ENCODE results near the gene MAP7.
"Not testable (repeated sequence)": the region's sequence is repeated elsewhere in the genome, so short reads cannot be mapped to it uniquely, and the experiment has no call there.

The MAP7 gene

DNA sequence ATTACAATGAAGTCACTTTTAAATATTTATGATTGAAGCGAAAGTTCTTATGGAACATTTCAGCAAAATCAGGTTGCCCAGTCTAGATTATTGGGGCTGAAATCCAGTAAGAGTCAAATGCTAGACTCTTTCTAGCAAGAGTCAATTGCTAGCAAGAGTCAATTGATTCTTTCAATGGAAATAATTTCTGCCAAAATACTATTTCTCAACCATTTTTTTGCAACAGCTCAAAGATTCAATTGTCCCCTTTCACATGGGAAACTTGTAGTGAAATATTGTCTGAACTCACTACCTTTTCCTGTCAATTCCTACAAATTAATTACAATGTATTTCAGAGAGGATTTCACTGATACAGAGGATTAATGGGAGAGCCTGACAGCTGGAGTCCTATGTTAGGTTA lies 78.3 kb downstream of the MAP7 start:
- no peak for DNase-seq (ENCODE audit: low read depth in 1 of 2, low spot score in 1 of 2)

DNA sequence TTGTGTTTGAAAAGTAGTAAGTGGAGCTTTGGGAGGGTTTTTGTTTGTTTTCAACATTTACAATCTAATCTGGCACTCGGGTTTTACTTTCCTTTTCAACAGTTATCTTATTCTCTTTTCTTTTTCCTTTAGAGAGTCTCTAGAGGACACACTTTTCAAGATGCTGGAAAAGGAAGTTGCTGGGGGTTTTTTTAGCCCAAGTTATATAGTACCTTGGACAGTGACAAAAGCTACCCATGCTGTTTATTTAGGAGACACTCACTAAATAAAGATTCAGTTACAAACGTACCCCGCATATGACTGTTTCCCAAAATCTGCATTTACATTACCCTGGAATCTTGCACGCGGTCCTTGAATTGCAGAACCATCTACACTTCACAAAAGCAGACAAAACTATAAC lies 78.8 kb downstream of the MAP7 start:
- DNase-seq (ENCODE audit: low read depth in 1 of 2, low spot score in 1 of 2): no peak

DNA sequence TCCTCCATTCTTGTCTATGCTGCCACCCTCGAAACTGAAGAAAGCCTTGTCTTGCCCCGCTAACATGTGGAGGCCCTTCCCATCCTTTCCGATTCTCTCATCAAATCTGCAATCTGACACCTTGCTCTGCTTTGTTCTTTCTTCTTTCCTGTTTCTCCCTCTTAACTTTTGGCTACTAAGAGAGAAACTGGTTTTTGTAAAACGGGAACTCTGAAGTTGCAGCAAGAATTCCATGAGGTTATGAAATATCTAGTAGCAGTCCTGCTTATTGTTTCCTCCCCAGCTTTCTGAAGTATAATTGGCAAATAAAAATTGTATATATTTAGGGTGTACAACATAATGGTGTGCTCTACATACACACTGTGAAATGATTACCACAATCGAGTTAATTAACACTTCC lies 80.2 kb downstream of the MAP7 start:
- no peak for DNase-seq (ENCODE audit: low read depth in 1 of 2, low spot score in 1 of 2)

DNA sequence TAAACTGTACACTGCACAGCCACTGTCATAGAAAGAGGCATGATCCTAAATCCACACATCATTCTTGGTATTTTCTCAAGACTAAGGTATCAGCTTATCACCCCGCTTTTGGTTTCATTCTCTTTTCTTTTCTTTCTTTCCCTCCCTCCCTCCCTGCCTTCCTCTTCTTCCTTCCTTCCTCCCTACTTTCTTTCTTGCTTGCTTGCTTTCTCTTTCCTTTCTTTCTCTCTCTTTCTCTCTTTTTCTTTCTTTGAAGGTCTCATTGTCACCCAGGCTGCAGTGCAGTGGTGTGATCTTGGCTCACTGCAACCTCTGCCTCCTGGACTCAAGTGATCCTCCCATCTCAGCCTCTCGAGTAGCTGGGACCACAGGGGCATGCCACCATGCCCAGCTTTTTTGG lies 81.1 kb downstream of the MAP7 start:
- no peak for DNase-seq (ENCODE audit: low read depth in 1 of 2, low spot score in 1 of 2)

DNA sequence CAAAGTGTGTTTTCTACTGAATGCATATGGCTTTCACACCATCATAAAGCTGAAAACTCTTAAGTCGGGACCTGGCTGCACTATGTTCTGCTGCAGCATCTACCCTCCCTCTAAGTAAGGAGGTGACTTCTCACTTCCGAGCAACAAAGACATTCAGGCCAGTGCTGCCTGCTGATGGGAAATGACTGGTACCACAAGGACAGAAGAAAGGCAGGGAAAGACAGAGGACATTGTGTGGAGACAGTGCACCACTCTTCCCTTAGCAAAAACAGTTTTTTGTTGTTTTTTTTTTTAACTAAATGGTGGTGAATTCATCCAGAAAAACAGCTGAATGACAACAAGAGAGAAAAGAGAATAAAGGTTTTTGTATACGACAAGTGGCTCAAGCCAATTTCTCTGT lies 81.5 kb downstream of the MAP7 start:
- DNase-seq (ENCODE audit: low read depth in 1 of 2, low spot score in 1 of 2): no peak

DNA sequence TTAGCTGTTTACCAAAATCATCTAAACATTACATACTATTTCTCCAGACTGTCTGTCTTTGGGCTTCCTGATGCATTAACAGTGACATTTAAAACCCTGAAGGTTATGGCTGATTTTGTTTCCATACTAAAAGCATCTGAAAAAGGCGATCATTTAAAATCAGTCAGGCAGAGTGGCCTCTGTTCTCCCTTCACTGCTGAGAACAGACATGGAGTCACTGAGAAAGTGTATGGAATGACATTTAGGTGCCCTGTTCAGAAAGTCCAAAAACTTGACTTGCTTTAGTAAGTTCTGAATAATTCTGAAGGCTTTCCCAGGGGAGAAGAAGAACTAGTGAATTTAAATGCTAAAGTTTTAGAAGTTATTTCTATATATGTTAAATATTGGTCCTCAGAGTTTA lies 83.0 kb downstream of the MAP7 start:
- DNase-seq (ENCODE audit: low read depth in 1 of 2, low spot score in 1 of 2): no peak

DNA sequence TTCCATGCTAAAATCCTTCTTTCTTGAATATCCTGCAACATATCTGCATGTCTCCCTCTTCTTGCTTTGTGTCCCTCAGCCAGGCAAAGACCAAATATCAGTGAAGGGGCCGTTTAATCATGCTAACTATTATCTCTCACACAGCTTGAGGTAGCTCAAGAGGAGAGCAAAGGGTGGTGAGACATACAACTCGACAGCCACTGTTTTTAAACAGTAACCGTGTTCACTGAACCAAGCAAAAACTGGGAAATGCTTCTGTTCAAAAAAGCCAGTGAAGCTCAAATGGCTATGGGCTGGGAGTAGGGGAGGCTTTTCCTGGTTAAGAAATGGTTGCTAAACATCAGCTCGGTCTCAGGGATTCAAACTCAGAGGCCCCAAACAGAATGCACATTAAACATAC lies 83.4 kb downstream of the MAP7 start:
- DNase-seq (ENCODE audit: low read depth in 1 of 2, low spot score in 1 of 2): no peak

DNA sequence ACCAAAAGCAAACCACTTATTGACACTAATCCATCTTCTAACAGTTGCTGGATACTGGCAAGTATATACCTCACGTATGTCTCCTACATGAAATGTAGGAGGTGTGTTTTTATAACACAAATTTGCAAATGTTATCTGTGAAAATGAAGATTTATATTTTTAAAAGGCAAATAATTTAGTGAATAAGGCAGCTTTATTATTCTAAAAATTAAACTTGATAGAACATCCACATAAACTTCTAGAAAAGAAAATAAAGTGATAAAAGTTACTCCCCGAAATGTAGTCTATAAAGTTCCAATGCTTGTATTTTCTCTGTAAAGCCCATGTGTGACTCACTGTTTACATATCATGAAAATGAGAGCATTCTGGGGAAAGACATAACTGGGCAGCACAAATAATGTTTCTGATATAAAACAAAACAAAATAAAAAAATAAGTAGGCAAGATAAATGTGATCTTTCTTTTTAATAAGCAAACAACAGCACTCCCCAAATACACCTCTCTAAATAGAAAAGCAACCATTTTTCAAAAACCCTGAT lies 84.4 kb downstream of the MAP7 start:
- DNase-seq (ENCODE audit: low read depth in 1 of 2, low spot score in 1 of 2): no peak

DNA sequence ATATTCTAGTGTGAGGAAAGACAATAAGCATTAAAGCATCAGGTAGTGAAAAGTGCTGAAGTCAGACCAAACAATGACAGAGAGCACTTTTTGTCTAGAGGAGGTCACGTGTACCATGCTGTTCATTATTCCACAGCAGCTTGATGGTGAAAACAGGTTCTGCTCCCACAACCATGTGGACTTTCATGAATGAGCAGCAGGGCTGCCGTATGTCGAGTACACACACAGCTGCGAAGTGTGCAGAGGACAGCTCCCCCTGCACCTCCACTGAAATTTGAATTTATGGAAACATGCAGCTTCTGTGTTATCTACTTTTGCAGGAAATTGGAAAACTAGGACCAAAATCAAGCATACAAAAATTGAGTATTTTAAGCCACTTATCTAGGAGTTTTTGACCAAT lies 85.3 kb downstream of the MAP7 start:
- DNase-seq (ENCODE audit: low read depth in 1 of 2, low spot score in 1 of 2): no peak

DNA sequence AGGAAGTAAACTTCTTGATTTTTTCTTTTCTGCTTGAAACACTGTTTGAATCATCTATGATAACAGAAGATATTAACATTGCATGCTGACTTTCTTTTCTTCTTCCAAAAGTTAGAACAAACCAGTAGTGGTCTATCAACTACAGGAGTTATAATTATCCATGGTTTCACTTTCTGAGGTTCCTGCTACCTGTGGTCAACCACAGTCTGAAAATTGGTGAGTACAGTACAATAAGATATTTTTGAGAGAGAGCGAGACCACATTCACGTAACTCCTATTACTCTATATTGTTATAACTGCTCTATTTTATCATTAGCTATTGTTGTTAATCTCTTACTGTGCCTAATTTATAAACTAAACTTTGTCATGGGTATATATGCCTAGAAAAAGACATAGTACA lies 86.1 kb downstream of the MAP7 start:
- no peak for DNase-seq (ENCODE audit: low read depth in 1 of 2, low spot score in 1 of 2)

DNA sequence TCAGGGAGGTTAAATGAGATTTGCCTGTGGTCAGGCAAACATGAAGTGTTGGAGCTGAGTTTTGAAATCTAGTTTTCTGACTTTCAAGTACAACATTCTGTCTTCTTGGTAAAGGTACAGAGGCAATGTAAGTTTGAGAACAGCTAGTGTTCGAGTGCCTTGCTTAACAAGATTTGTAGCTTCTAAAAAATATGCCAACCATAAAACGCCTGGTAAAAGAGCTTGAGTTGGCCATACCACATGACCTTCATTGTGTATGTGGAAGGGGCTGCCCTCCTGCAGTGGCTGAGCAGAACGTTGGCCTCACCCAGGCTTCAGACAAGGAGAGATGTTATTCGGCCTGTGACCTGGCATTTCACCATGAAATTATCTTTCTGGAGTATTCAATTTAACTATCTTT lies 86.5 kb downstream of the MAP7 start:
- no peak for DNase-seq (ENCODE audit: low read depth in 1 of 2, low spot score in 1 of 2)

DNA sequence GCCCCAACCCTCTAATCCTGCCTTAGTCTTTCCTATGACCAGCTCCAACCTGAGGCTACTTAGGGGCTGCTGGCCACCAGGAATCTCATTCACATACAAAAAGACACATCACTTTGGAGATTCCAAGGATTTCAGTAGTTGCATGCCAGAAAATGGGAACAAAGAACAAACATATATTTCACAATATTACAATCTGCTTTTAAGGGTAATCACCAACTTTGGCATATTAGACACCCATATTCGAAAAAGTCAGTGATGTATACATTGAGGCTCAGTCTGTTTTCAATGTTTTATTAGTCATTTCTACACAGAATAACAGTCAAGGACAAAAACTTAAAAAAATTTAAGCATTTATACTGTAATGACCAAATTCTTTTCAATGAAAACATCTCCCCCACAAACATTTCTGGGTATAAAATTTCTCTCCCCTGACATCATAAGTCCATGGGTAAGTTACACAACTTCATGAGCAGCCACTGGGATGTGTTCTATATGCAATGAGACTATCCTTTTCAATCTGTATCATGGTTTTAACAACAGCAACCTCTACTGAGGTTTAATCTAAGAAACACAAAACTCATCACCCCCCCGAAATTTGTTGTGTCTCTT lies 103.5 kb downstream of the MAP7 start:
- no peak for DNase-seq (ENCODE audit: low read depth in 1 of 2, low spot score in 1 of 2)

DNA sequence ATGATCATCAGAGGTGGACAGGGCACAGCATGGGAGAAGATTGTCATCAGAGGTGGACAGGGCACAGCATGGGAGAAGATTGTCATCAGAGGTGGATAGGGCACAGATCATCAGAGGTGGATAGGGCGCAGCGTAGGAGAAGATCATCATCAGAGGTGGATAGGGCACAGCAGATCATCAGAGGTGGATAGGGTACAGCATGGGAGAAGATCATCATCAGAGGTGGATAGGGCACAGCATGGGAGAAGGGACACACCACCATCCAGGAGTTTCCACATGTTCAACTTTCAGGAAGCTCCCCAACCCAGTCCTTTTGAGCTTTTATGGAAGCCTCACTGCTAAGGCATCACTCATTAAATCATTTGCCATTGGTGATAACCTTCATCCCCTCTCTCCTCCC lies 104.1 kb downstream of the MAP7 start:
- no peak for DNase-seq (ENCODE audit: low read depth in 1 of 2, low spot score in 1 of 2)

DNA sequence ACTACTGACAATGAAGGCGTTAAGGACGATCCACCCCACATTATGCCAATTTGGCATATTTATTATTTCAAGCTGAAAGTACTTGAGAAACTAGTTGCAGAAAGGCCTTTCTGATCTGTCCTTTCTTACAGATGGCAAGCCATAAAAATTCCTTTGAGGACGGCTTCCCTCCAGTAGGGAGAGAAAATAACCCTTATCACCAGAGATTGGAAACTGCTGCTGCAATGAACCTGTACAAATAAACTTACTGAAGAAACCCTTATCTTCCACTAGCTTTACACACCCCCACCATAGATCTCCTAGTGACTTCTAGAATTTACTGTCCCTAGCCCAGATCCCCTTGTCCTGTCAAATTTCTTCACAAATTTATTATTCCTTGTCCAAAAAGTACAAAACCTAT lies 105.2 kb downstream of the MAP7 start:
- no peak for DNase-seq (ENCODE audit: low read depth in 1 of 2, low spot score in 1 of 2)

DNA sequence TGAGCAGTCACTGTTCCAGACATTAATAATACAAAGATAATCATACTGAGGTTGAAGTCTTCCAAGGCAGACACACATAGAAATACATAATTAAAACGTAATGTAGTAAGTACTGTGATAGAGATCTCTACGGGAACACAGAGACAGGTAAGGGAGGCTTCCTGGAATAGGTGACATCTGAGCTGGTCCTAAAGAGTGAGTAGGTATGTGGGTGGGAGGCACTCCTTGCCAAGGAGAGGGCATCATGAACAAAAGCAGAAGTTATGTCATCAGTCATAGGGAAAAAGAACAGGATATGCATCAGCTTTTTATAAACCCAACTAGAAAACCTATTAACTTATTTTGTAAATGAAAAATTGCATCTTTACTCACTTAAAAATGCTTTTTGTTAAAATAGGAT lies 110.0 kb downstream of the MAP7 start:
- DNase-seq (ENCODE audit: low read depth in 1 of 2, low spot score in 1 of 2): no peak

DNA sequence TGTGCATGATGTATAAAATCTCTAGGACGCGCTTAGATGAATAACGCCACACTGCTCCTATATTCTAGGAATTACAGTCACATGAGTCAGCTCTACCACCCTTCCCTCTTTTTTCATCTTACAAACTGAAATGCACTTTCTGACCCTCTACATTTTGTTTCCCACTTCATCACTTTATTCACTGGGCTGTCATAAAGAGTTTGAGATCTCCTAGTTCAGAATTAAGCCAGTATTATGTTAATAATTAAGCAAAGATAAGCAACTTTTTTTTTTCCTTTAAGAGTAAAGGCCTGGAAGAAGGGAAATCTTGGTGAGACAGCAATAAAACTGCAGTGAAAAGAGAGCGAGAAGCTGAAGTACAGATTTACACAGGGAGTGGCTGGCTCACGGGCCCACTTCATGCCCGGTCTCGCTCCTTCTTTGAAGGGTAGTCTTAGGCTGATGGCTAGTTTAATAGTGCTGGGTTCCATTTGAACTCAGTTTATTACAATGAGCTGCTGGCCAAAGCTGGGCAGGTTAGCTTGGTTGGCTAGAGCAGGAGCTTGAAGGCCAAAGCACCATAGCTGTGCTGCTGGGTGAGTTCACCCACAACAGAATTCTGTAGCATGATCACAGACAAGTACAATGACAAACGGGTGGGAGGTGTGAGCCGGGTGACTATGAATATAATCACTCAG lies 110.6 kb downstream of the MAP7 start:
- DNase-seq (ENCODE audit: low read depth in 1 of 2, low spot score in 1 of 2): no peak

DNA sequence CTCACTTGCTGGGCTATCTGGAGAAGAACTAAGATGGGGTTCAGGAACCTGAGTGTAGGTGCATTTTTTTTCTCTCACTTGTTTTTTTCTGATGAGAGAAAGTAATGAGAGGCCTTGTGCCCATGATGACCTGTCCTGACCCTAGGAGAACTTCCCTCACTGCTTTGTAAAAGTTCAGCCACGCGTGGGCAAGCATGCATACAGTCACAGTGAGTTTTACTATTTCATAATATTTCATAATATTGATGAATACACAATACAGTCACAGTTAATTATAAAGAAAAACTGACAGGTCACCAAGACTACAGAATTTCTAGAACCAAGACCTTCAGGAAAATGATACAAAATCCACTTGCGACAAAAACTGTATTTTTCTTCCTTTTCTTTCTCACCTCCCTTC lies 111.8 kb downstream of the MAP7 start:
- DNase-seq (ENCODE audit: low read depth in 1 of 2, low spot score in 1 of 2): no peak

DNA sequence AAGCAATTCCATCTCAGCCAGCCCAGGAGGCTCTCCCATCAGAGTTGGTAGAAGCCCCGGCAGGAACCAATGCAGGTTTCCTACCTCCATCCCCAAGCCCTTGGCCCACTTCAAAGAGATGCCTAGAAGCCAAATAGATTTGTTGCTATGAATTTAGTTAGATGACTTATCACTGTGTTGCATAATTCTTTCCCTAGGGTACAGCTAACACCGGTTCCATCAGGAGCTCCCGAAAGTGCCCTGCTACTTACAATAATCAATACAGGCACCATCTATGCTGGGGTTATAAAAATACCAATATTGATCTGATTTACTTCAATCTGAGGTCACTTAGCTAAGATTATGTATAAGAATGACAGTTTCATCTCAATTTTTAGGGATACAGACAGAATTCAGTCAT lies 113.0 kb downstream of the MAP7 start:
- DNase-seq (ENCODE audit: low read depth in 1 of 2, low spot score in 1 of 2): no peak

DNA sequence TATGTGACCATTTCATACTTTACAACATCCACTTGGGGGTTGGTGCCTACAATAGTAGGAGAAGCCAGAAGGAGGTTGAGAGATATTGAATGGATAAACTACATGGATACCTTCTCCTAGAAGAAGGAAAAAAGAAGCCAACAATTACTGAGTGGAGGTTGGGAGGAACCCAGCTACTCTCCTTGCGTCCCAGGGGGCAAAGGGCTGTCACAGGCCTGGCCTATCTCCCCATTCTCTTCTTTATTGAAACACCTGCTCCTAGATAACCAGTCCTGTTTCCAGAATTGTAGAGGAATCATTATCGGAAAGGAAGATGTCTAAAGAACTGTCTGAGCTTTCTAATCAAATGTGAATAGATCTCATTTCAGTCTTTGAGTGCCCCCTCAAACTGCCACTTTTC lies 115.1 kb downstream of the MAP7 start:
- no peak for DNase-seq (ENCODE audit: low read depth in 1 of 2, low spot score in 1 of 2)

DNA sequence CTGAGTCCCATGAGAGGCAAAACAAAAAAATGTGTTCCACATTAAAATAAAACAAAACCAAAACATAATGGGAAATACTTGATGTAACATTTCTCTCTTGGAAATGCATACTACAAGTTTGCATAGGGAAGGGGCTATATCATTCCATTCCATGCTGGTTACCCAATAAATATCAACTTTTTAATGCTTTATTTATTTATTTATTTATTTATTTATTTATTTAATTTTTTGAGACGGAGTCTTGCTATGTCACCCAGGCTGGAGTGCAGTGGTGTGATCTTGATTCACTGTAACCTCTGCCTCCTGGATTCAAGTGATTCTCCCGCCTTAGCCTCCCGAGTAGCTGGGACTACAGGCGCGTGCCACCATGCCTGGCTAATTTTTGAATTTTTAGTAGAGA lies 118.9 kb downstream of the MAP7 start:
- DNase-seq (ENCODE audit: low read depth in 1 of 2, low spot score in 1 of 2): not testable (repeated sequence)

DNA sequence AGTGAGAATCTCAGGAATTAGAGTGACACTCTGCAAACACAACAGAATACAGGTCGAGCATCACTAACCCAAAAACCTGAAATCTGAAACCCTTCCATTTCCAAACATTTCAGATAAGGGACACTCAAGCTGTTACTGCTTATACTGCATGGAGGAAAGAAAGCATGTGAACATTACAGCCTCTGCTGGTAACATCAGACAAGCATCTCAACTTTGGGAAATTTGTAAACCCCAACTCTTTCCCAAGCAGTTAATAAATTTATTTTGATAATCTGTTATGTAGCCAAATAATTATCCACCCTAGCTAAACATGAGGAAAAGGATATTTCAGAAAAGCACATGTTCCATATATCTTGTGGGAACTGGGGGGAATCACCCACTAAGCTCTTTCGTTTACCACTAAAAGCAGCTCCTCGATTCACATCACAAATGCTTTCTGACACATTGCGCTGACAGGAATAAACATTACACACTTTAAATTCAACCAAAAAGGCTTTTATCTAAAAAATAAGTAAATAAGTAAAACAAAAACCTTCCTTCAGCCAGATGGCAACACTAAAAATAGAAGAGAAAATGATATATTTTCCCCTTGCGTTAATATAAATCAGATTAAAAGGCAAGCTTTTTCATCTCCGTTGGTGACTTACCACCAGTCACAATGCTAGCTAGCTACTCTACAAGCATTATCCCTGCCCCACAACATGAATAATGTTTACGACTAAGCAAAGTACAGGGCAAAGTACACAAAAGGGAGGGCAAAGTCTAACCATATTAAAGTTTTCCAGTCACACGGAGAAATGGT lies 120.8 kb downstream of the MAP7 start:
- no peak for DNase-seq (ENCODE audit: low read depth in 1 of 2, low spot score in 1 of 2)

DNA sequence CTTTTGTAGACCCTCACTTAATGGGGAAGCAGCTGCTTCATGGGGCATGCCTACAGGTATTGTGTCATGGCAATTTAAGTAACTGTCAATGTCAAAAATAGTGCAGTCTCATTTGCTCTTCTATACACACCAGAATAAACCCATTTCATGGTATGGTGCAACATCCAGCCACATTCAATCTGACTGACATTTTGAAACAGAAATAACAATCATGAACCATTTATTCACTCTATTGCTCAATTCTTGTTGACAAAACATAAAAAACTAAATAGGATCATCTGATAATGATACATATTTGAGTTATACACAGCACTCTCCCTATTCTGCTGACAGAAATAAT lies 122.9 kb downstream of the MAP7 start:
- DNase-seq (ENCODE audit: low read depth in 1 of 2, low spot score in 1 of 2): no peak
